Body of pancreas (tissue), 4 donors: ENCODE measurements around the gene PDXP.

ENCODE experiments used
- CTCF ChIP-seq, 7 experiments: fragments of 450-650 bp in 4 of 7; fragments of 200-600 bp in 3 of 7; sonication (generic) in 3 of 7; IDR thresholded peaks; one replicate each; pipeline ENCODE4 v1.5.1; 2016 to 2019; ENCODE audit warnings: antibody characterized with exemption in 7 of 7
- POLR2A ChIP-seq, 3 donors: fragments of 450-650 bp; IDR thresholded peaks; one replicate each; pipeline ENCODE4 v1.6.1; 2016; ENCODE audit warnings: antibody characterized with exemption in 3 of 3, mild to moderate bottlenecking in 2 of 3

- TF ChIP-seq CTCF (IDR thresholded peaks at IDR 0.05) (no peak), POLR2A (IDR thresholded peaks at IDR 0.05) (no peak)
Measured at GRCh38 chr22:37654563-37655251, 3.8 kb upstream of the PDXP start.
